Hippocampal formation (tissue), 2 donors: ENCODE results near the gene FBXL7.

Experiments
- DNase-seq, 2 donors: peaks; one replicate each; lab custom pipeline; 2025; lab: John Stamatoyannopoulos, UW

FBXL7 gene

GRCh38 chr5:15612915-15613635 is 113.1 kb downstream of the FBXL7 start:
- peak in 1 of 2 donors; percentile 13 for DNase-seq

- no peak for DNase-seq
These were observed 114.7 kb downstream of the FBXL7 start for GRCh38 chr5:15614679-15615078.

- no peak for DNase-seq
These were observed 115.9 kb downstream of the FBXL7 start for GRCh38 chr5:15615859-15616258.

GRCh38 chr5:15618938-15619337 is 119.0 kb downstream of the FBXL7 start:
- DNase-seq, result no peak

- DNase-seq, result no peak
These were observed 120.5 kb downstream of the FBXL7 start for GRCh38 chr5:15620501-15620900.

GRCh38 chr5:15621094-15621493 is 121.1 kb downstream of the FBXL7 start:
- no peak for DNase-seq

GRCh38 chr5:15623794-15624193 is 123.8 kb downstream of the FBXL7 start:
- DNase-seq, result no peak

- no peak for DNase-seq
These were observed 127.1 kb downstream of the FBXL7 start for GRCh38 chr5:15627109-15627508.

- no peak for DNase-seq
These were observed 127.7 kb downstream of the FBXL7 start for GRCh38 chr5:15627647-15628046.

GRCh38 chr5:15630441-15630840 is 130.5 kb downstream of the FBXL7 start:
- DNase-seq, result no peak

- no peak for DNase-seq
These were observed 134.8 kb downstream of the FBXL7 start for GRCh38 chr5:15634591-15635288.

GRCh38 chr5:15635289-15635616 is 135.3 kb downstream of the FBXL7 start:
- no peak for DNase-seq

- DNase-seq, result no peak
These were observed 137.4 kb downstream of the FBXL7 start for GRCh38 chr5:15637345-15637744.

GRCh38 chr5:15637886-15638285 is 137.9 kb downstream of the FBXL7 start:
- DNase-seq, result no peak

GRCh38 chr5:15638296-15638695 is 138.3 kb downstream of the FBXL7 start:
- no peak for DNase-seq

GRCh38 chr5:15639288-15639687 is 139.3 kb downstream of the FBXL7 start:
- no peak for DNase-seq

GRCh38 chr5:15640116-15640515 is 140.1 kb downstream of the FBXL7 start:
- DNase-seq, result no peak

GRCh38 chr5:15643731-15644130 is 143.8 kb downstream of the FBXL7 start:
- no peak for DNase-seq

- no peak for DNase-seq
These were observed 145.6 kb downstream of the FBXL7 start for GRCh38 chr5:15645381-15646160.

GRCh38 chr5:15646371-15646770 is 146.4 kb downstream of the FBXL7 start:
- DNase-seq, result no peak

- no peak for DNase-seq
These were observed 147.3 kb downstream of the FBXL7 start for GRCh38 chr5:15647251-15647650.

GRCh38 chr5:15650266-15650665 is 150.3 kb downstream of the FBXL7 start:
- no peak for DNase-seq

- no peak for DNase-seq
These were observed 154.8 kb downstream of the FBXL7 start for GRCh38 chr5:15654779-15655178.
